ENCODE measurements around the gene METTL16.

Gene METTL16

GRCh38 chr17:2377659-2378058 lies 134.0 kb downstream of the METTL16 start:
- DNase-seq = no peak

GRCh38 chr17:2376107-2376506 lies 135.6 kb downstream of the METTL16 start:
- no peak for DNase-seq

- no peak for DNase-seq
Observed at GRCh38 chr17:2375406-2375805, 136.3 kb downstream of the METTL16 start.

GRCh38 chr17:2374549-2375285 lies 137.0 kb downstream of the METTL16 start:
- DNase-seq = no peak

- no peak for DNase-seq
Observed at GRCh38 chr17:2373179-2373578, 138.5 kb downstream of the METTL16 start.

GRCh38 chr17:2372681-2373080 lies 139.0 kb downstream of the METTL16 start:
- no peak for DNase-seq

GRCh38 chr17:2372180-2372579 lies 139.5 kb downstream of the METTL16 start:
- DNase-seq = no peak

GRCh38 chr17:2371183-2372130 lies 140.2 kb downstream of the METTL16 start:
- no peak for DNase-seq

- DNase-seq = no peak
Observed at GRCh38 chr17:2370211-2370589, 141.5 kb downstream of the METTL16 start.

- DNase-seq = no peak
Observed at GRCh38 chr17:2369551-2370210, 142.0 kb downstream of the METTL16 start.

GRCh38 chr17:2369039-2369438 lies 142.6 kb downstream of the METTL16 start:
- no peak for DNase-seq

GRCh38 chr17:2368359-2368758 lies 143.3 kb downstream of the METTL16 start:
- no peak for DNase-seq

- no peak for DNase-seq
Observed at GRCh38 chr17:2366747-2367494, 144.8 kb downstream of the METTL16 start.
